Tibial artery (tissue), 4 donors: ENCODE results near the gene RCE1.
"Not testable (repeated sequence)": the region's sequence is repeated elsewhere in the genome, so short reads cannot be mapped to it uniquely, and the experiment has no call there.

Source experiments
- DNase-seq, 2 donors: peaks; one replicate each; pipeline ENCODE4 v3.0.0-alpha.2; 2019
- H3K27ac ChIP-seq, 2 donors: fragments of 200-600 bp; sonication (generic) in 1 of 2; 1 replicate in 1 of 2; 2 replicates in 1 of 2; pipeline ENCODE4 v1.5.1; 2018 to 2019; ENCODE audit warnings: mild to moderate bottlenecking in 1 of 2
- H3K27me3 ChIP-seq, 2 donors: fragments of 200-600 bp; sonication (generic) in 1 of 2; one replicate each; pipeline versions ENCODE4 v1.5.1 to v1.6.0; 2016 to 2019
- H3K36me3 ChIP-seq, 3 donors: fragments of 200-600 bp; sonication (generic) in 2 of 3; one replicate each; pipeline ENCODE4 v1.5.1; 2016 to 2019; ENCODE audit warnings: mild to moderate bottlenecking in 2 of 3
- H3K4me1 ChIP-seq, 4 donors: fragments of 200-600 bp; sonication (generic) in 2 of 4; 1 replicate in 3 of 4; 2 replicates in 1 of 4; pipeline ENCODE4 v1.5.1; 2016 to 2019
- H3K4me3 ChIP-seq, 2 donors: fragments of 200-600 bp; sonication (generic) in 1 of 2; 1 replicate in 1 of 2; 2 replicates in 1 of 2; pipeline ENCODE4 v1.5.1; 2018 to 2019; ENCODE audit warnings: mild to moderate bottlenecking in 2 of 2
- H3K9me3 ChIP-seq, 3 donors: fragments of 200-600 bp; sonication (generic) in 1 of 3; one replicate each; pipeline ENCODE4 v1.5.1; 2016 to 2019
- CTCF ChIP-seq, 2 experiments: fragments of 200-600 bp in 1 of 2; fragments of 450-650 bp in 1 of 2; IDR thresholded peaks; one replicate each; pipeline ENCODE4 v1.5.1; 2017 to 2019; ENCODE audit warnings: antibody characterized with exemption in 2 of 2, mild to moderate bottlenecking in 1 of 2, moderate library complexity in 1 of 2
- intact Hi-C: fragments of 100-400 bp; cut with DNase I; formaldehyde crosslinking; loops from one replicate; pipeline ENCODE4 v1.15.0; 2023; ENCODE audit warnings: low total_unique reads

RCE1 gene

GRCh38 chr11:66823700-66824099, 19.5 kb upstream of the RCE1 start:
- H3K27ac ChIP-seq, result no peak overlapping the region
- no peaks in the 10 kb centered on the region for H3K4me1 ChIP-seq
- peaks cover 0 to 11% (median 0%) of the 10 kb centered on the region in 3 donors for H3K36me3 ChIP-seq
- H3K27me3 ChIP-seq, result no peaks in the 10 kb centered on the region
- TF ChIP-seq CTCF (IDR thresholded peaks at IDR 0.05), result no peak
- H3K4me3 ChIP-seq, result no peak overlapping the region
- intact Hi-C loops, result no loop called here
- DNase-seq, result no peak
- H3K9me3 ChIP-seq, result no peaks in the 10 kb centered on the region

GRCh38 chr11:66824573-66824972, 18.7 kb upstream of the RCE1 start:
- H3K4me3 ChIP-seq, H3K4me1 ChIP-seq, intact Hi-C loops, DNase-seq, H3K9me3 ChIP-seq, H3K27ac ChIP-seq, H3K27me3 ChIP-seq: not testable (repeated sequence)
- peaks cover 0 to 11% (median 0%) of the 10 kb centered on the region in 3 donors for H3K36me3 ChIP-seq

GRCh38 chr11:66834539-66834845, 8.7 kb upstream of the RCE1 start:
- intact Hi-C loops, result loop anchor here (2.0 kb wide), 1 partner anchor 140 kb away; no protein-coding TSS in a partner anchor
- Histone ChIP-seq H3K27me3 (no peaks in the 10 kb centered on the region), H3K36me3 (peaks cover 0 to 19% (median 0%) of the 10 kb centered on the region in 3 donors), H3K4me3 (no peak overlapping the region), H3K4me1 (no peaks in the 10 kb centered on the region), H3K9me3 (no peaks in the 10 kb centered on the region), H3K27ac (no peak overlapping the region)
- DNase-seq, result no peak
- no peak for TF ChIP-seq CTCF (IDR thresholded peaks at IDR 0.05)

GRCh38 chr11:66834943-66835342, 8.3 kb upstream of the RCE1 start:
- H3K4me3 ChIP-seq, result no peak overlapping the region
- no peak for TF ChIP-seq CTCF (IDR thresholded peaks at IDR 0.05)
- no peaks in the 10 kb centered on the region for H3K4me1 ChIP-seq
- H3K9me3 ChIP-seq, result no peaks in the 10 kb centered on the region
- no peaks in the 10 kb centered on the region for H3K27me3 ChIP-seq
- no peak for DNase-seq
- no peak overlapping the region for H3K27ac ChIP-seq
- H3K36me3 ChIP-seq, result peaks cover 0 to 19% (median 0%) of the 10 kb centered on the region in 3 donors
- intact Hi-C loops, result loop anchor here (2.0 kb wide), 1 partner anchor 140 kb away; no protein-coding TSS in a partner anchor

GRCh38 chr11:66835768-66836405, 7.4 kb upstream of the RCE1 start:
- H3K4me1 ChIP-seq, result peaks cover 0 to 9% (median 3%) of the 10 kb centered on the region in 4 donors
- H3K36me3 ChIP-seq, result peaks cover 0 to 19% (median 0%) of the 10 kb centered on the region in 3 donors
- H3K27ac ChIP-seq, result no peak overlapping the region
- no peak overlapping the region for H3K4me3 ChIP-seq
- intact Hi-C loops, result loop anchor here (2.0 kb wide), 1 partner anchor 141 kb away; no protein-coding TSS in a partner anchor
- no peak for DNase-seq
- no peaks in the 10 kb centered on the region for H3K9me3 ChIP-seq
- TF ChIP-seq CTCF (IDR thresholded peaks at IDR 0.05), result no peak
- no peaks in the 10 kb centered on the region for H3K27me3 ChIP-seq

GRCh38 chr11:66840317-66841091, 2.7 kb upstream of the RCE1 start:
- Histone ChIP-seq H3K4me1 (peaks cover 8 to 37% (median 29%) of the 10 kb centered on the region in 4 donors), H3K4me3 (no peak overlapping the region), H3K27ac (no peak overlapping the region), H3K9me3 (no peaks in the 10 kb centered on the region), H3K27me3 (no peaks in the 10 kb centered on the region), H3K36me3 (peaks cover under 1 to 32% (median 9%) of the 10 kb centered on the region in 3 donors)
- no peak for DNase-seq
- no peak for TF ChIP-seq CTCF (IDR thresholded peaks at IDR 0.05)
- intact Hi-C loops, result loop anchor here (10.0 kb wide), 1 partner anchor 224 kb away; no protein-coding TSS in a partner anchor
